Measurements from ENCODE around the gene POLD4. TPM values are rescaled to one million over a fixed set of nuclear protein-coding genes. Genes with fewer than 3 reads are reported as not detected.
A peak's percentile ranks its signal among the peaks of the same experiment; 100 is the strongest.

The POLD4 gene
- total and polyA plus RNA-seq, 2 of the 13 experiments (the other 11 are each of a cell fraction or from before 2014, with no cell fraction given): 10.5 to 27.4 TPM

GRCh38 chr11:67317888-67318555, 35.3 kb downstream of the POLD4 start (continued):
- TF ChIP-seq ZBTB14 (CRISPR knock-in tag; IDR thresholded peaks at IDR 0.05): no peak; the same call in none of the 2 replicates
- 0 out of 2 replicates have a peak, but pooled peaks have one; percentile 73 for TF ChIP-seq ZNF570 (CRISPR knock-in tag; IDR thresholded peaks at IDR 0.05; ENCODE audit: borderline replicate concordance)
- no peak for TF ChIP-seq ZNF878 (CRISPR knock-in tag; IDR thresholded peaks at IDR 0.05)
- TF ChIP-seq CTCF (CRISPR knock-in tag; IDR thresholded peaks at IDR 0.05): no peak
- 0 out of 2 replicates have a peak, but pooled peaks have one; percentile 11 for TF ChIP-seq ZNF160 (CRISPR knock-in tag; IDR thresholded peaks at IDR 0.05)
- no peak for TF ChIP-seq LRRFIP1 (CRISPR knock-in tag; conservative IDR thresholded peaks at IDR 0.05)
- no peak for TF ChIP-seq AGO2 (optimal IDR thresholded peaks at IDR 0.05; ENCODE audit: low read depth, low read length)
- TF ChIP-seq KMT2A (CRISPR knock-in tag; IDR thresholded peaks at IDR 0.05): no peak
- 0 out of 2 replicates have a peak, but pooled peaks have one; percentile 1 for TF ChIP-seq ETV5 (CRISPR knock-in tag; IDR thresholded peaks at IDR 0.05; ENCODE audit: borderline replicate concordance)
- no peak for TF ChIP-seq MEIS2 (CRISPR knock-in tag; IDR thresholded peaks at IDR 0.05)
- TF ChIP-seq KDM2A (CRISPR knock-in tag; IDR thresholded peaks at IDR 0.05; ENCODE audit: borderline replicate concordance, low read depth): peak; percentile 11; the same call in 1 of the 2 replicates
- TF ChIP-seq YEATS2 (CRISPR knock-in tag; IDR thresholded peaks at IDR 0.05; ENCODE audit: borderline replicate concordance): no peak
- TF ChIP-seq ZNF556 (CRISPR knock-in tag; IDR thresholded peaks at IDR 0.05; ENCODE audit: borderline replicate concordance): peak; percentile 35; the same call in 1 of the 2 replicates
- TF ChIP-seq HNRNPLL (IDR thresholded peaks at IDR 0.05; ENCODE audit: low read depth, low read length, poor library complexity, severe bottlenecking): no peak
- no peak for TF ChIP-seq ZNF776 (CRISPR knock-in tag; IDR thresholded peaks at IDR 0.05)
- no peak for TF ChIP-seq CHCHD3 (CRISPR knock-in tag; IDR thresholded peaks at IDR 0.05)
- TF ChIP-seq TERF1 (CRISPR knock-in tag; IDR thresholded peaks at IDR 0.05): no peak
- peak; percentile 16; the same call in 1 of the 2 replicates for TF ChIP-seq ZNF598 (CRISPR knock-in tag; IDR thresholded peaks at IDR 0.05; ENCODE audit: borderline replicate concordance)
- 0 out of 2 replicates have a peak, but pooled peaks have one; percentile 49 for TF ChIP-seq MLXIP (CRISPR knock-in tag; IDR thresholded peaks at IDR 0.05; ENCODE audit: borderline replicate concordance)
